Thyroid gland (tissue), 4 donors: ENCODE data around the gene SYTL2.

Experiments
- CTCF ChIP-seq, 6 experiments: fragments of 200-600 bp in 3 of 6; fragments of 450-650 bp in 3 of 6; sonication (generic) in 3 of 6; IDR thresholded peaks; one replicate each; pipeline ENCODE4 v1.5.1; 2016 to 2019; ENCODE audit warnings: antibody characterized with exemption in 6 of 6, mild to moderate bottlenecking in 2 of 6, inconsistent platforms in 1 of 6, moderate library complexity in 1 of 6
- POLR2A ChIP-seq, 2 donors: fragments of 450-650 bp; IDR thresholded peaks; one replicate each; pipeline ENCODE4 v1.6.1; 2017; ENCODE audit warnings: antibody characterized with exemption in 2 of 2, mild to moderate bottlenecking in 2 of 2, moderate library complexity in 1 of 2

DNA sequence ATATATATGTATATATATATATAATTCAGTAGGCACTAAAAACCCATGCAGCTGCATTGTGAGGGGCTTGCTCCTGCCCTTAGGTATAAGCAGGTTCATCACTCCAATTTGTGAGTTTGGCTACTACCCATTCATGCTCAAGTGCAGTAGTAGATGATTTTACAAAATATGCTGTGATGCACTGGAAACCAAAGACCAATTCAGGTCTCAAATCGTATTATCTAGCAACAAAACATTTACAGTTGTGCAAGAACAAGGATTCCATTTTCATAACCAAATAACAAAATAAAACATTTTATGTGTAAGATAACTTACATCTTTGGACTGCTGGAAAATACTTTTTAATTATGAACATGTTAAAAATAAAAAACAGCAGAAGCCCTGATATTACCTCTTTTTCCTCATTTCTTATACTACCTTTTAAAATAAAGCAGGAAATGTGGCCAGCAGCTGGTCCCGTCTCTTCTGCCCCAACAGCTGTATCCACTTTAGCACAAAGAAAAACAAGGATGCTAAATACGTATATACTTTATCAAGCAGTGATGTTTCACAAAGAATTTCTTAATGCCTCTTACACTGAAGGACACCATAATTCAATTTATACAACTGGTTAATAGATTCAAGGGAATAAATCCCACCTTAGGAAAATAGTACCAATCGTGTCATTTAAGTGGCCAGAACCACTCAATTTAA, 148.8 kb downstream of the SYTL2 start:
- no peak for TF ChIP-seq CTCF (IDR thresholded peaks at IDR 0.05)
- no peak for TF ChIP-seq POLR2A (IDR thresholded peaks at IDR 0.05)
